Right cardiac atrium (tissue), 5 donors: ENCODE results near the gene SLX4IP. TPM values are rescaled to one million over a fixed set of nuclear protein-coding genes. Genes with fewer than 3 reads are reported as not detected.
A peak's percentile ranks its signal among the peaks of the same experiment; 100 is the strongest.

ENCODE experiments used
- ATAC-seq, 2 donors: fragments of 200-7000 bp; cut with Tn5 transposase; one replicate each; pipeline versions ENCODE4 v1.8.0 to v1.9.1; 2020; ENCODE audit warnings: moderate library complexity in 2 of 2, mild to moderate bottlenecking in 1 of 2
- DNase-seq, 3 donors: peaks; one replicate each; pipeline ENCODE4 v3.0.0-alpha.2; 2020
- H3K27ac ChIP-seq: one replicate; pipeline ENCODE4 v1.5.1; 2013; ENCODE audit warnings: mild to moderate bottlenecking, low read length, control low read depth, moderate library complexity
- H3K27me3 ChIP-seq: one replicate; pipeline ENCODE4 v1.6.1; 2013; ENCODE audit not compliant: control insufficient read depth, insufficient read depth
- H3K4me1 ChIP-seq: one replicate; pipeline ENCODE4 v1.6.1; 2013; ENCODE audit warnings: low read length; ENCODE audit not compliant: control insufficient read depth, insufficient read depth
- H3K4me3 ChIP-seq: one replicate; pipeline ENCODE4 v1.5.1; 2013; ENCODE audit warnings: low read length, control low read depth
- H3K9me3 ChIP-seq: one replicate; pipeline ENCODE4 v1.6.1; 2013; ENCODE audit warnings: low read length; ENCODE audit not compliant: control insufficient read depth
- WGBS: extraction: QIAGEN DNeasy Blood & Tissue Kit; methylation state at CpG from one replicate; pipeline ENCODE4 v1.1.7; 2013; 5-methylcytosine and 5-hydroxymethylcytosine counted together
- intact Hi-C, 4 donors: fragments of 100-400 bp; cut with DNase I; formaldehyde crosslinking; loops; one replicate each; pipeline versions ENCODE4 v1.11.0 to v1.14.0; 2022 to 2023
- polyA plus RNA-seq: library from polyadenylated mRNA; stranded (reverse); fragments of 200-250 nt; gene quantifications from one replicate; pipeline ENCODE4 v1.2.3, GENCODE V29; 2013
- total RNA-seq, 4 donors: library from RNA; stranded (reverse); fragmentation: NEBNext Ultra II Directional; extraction: Animal tissue kit (Norgen Biotek cat#: 25700); gene quantifications; one replicate each; pipeline ENCODE4 v1.2.1, GENCODE V29; 2021
- donor health status: healthy with polysubstance abuse.
- donor health status: DM: no; HTN: yes; CAD: no.
- donor health status: DM: no; HTN: no; CAD: no.
- donor health status: DM: no; HTN: yes; CAD: no; lungs with severe emphysema.
- donor health status: DM: yes; HTN: yes; CAD: no.

The SLX4IP gene
- total and polyA plus RNA-seq, 5 donors: 1.3 to 3.2 (median 2.5) TPM

DNA sequence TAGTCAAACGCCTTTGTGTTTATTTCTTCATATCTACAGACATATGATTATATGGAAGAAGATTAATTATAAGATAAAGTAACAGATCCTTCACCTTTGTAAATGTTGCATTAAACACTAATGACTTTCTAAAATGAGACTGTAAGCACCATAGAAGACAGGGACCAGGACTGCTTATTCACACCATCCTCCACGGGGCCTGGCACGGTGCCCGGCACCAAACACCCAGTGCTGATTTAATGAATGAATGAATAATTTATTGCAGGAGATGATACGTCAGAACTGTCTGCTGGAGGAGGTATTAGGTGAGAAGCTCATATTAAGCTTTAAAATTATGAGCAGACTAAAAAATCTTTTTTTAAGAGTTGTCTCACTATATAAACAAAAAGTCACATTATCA lies 88.3 kb downstream of the SLX4IP start:
- H3K4me1 ChIP-seq: peaks cover 2% of the 10 kb centered on the region
- H3K9me3 ChIP-seq: no peaks in the 10 kb centered on the region
- no peaks in the 10 kb centered on the region for H3K27me3 ChIP-seq
- intact Hi-C loops: no loop called here
- 72% methylated on average over 5 of the region's 5 CpGs for WGBS
- no peak overlapping the region for H3K27ac ChIP-seq
- no peak overlapping the region for H3K4me3 ChIP-seq
- ATAC-seq (no peak), DNase-seq (peak; percentile 21 to 64 (median 62))

GRCh38 chr20:10524034-10524476 lies 89.0 kb downstream of the SLX4IP start:
- WGBS: 49% methylated on average over 10 of the region's 10 CpGs
- H3K27ac ChIP-seq: peak overlapping the region; percentile 56
- intact Hi-C loops: no loop called here

DNA sequence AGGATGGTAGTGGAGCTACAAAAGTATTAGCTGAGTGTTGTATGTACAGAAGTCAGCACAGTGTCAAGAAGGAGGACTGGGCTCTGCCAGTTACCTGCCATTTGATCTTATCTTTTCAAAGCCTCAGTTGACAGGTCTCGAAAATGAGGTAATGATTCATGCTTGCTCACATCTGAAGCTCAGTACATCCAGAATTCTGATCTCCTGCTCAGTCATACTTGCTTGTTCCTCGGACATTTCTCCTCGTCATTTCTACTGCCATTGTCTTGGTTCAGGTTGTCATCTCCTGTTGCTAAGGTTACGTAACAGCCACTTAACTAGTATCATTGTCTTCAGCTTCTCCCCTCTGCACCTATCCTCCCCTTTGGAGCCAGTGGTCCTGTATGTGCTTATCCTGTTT lies 89.5 kb downstream of the SLX4IP start:
- no peaks in the 10 kb centered on the region for H3K9me3 ChIP-seq
- H3K27me3 ChIP-seq: no peaks in the 10 kb centered on the region
- DNase-seq: no peak
- intact Hi-C loops: no loop called here
- ATAC-seq: no peak
- 86% methylated on average over 4 of the region's 4 CpGs for WGBS
- H3K4me1 ChIP-seq: peaks cover 2% of the 10 kb centered on the region
- H3K4me3 ChIP-seq: no peak overlapping the region
- H3K27ac ChIP-seq: no peak overlapping the region

More at GRCh38 chr20:10524034-10524476, 89.0 kb downstream of the SLX4IP start:
- Histone ChIP-seq H3K27me3 (no peaks in the 10 kb centered on the region), H3K4me3 (no peak overlapping the region), H3K4me1 (peaks cover 2% of the 10 kb centered on the region), H3K9me3 (no peaks in the 10 kb centered on the region)
- ATAC-seq (peak; percentile 94 to 96), DNase-seq (peak; percentile 71 to 88 (median 86))

DNA sequence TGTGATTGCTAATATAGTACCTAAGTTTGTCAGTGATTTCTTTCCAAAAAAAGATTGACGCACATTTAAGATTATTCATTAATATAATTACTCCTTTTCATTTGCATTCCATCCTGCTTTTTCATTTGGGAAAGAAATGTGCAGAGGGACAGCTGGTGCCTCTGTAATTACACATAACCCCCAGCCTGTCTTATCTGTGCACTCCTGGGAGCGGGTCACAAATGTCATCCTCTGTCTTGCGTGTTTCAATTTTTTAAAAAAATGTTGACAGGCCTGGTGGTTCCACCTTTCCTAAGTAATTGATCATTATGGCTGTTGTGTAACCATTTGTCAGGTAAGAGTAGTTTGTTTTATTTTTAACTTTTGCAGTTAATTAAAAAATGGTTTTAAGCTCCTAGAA lies 92.7 kb downstream of the SLX4IP start:
- no peaks in the 10 kb centered on the region for H3K9me3 ChIP-seq
- H3K27ac ChIP-seq: no peak overlapping the region
- 91% methylated on average over 3 of the region's 3 CpGs for WGBS
- H3K4me1 ChIP-seq: no peaks in the 10 kb centered on the region
- DNase-seq: no peak
- intact Hi-C loops: no loop called here
- H3K27me3 ChIP-seq: no peaks in the 10 kb centered on the region
- no peak for ATAC-seq
- no peak overlapping the region for H3K4me3 ChIP-seq

DNA sequence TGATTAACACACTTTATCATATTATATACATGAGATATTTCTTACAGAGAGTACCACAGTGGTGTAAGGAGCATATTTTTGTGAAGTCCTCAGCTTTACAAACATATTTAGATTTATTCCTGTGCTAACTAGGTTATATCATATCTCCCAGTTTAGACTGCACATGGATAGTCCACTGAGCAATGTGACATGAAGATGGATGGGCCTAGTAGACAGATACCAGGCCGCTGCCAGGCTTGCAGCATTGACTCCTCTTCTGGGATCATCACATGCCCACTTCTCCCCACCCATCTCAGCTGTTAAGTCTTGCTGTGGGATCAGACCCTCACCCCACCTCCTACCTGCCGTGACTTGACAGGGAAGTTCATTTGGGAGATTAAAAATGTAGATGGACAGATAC lies 95.8 kb downstream of the SLX4IP start:
- H3K4me3 ChIP-seq: no peak overlapping the region
- no peak for ATAC-seq
- no peaks in the 10 kb centered on the region for H3K9me3 ChIP-seq
- H3K27ac ChIP-seq: no peak overlapping the region
- H3K27me3 ChIP-seq: no peaks in the 10 kb centered on the region
- DNase-seq: no peak
- 99% methylated on average over 2 of the region's 2 CpGs for WGBS
- no peaks in the 10 kb centered on the region for H3K4me1 ChIP-seq
- intact Hi-C loops: no loop called here

DNA sequence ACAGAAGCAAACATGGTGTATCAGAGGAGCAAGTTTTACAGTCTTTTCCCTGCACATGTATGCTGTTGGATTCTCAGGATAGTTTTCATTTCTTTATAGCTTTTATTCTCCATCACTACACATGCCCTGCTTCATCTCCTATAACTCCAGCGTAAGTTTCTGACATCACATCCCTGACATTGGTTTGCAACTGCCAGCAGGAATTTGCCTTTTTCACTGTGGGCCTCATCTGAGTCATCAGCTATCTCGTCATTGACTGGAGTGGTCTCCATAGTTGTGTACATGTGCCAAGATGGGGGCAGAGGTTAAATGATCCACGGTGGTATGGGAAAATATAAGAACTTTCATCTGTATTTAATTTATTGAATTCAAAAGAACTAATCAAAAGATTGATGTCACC lies 96.7 kb downstream of the SLX4IP start:
- DNase-seq (no peak), ATAC-seq (no peak)
- Histone ChIP-seq H3K27me3 (no peaks in the 10 kb centered on the region), H3K4me3 (no peak overlapping the region), H3K27ac (no peak overlapping the region), H3K9me3 (no peaks in the 10 kb centered on the region), H3K4me1 (no peaks in the 10 kb centered on the region)
- intact Hi-C loops: no loop called here
- 78% methylated on average over 3 of the region's 3 CpGs for WGBS

DNA sequence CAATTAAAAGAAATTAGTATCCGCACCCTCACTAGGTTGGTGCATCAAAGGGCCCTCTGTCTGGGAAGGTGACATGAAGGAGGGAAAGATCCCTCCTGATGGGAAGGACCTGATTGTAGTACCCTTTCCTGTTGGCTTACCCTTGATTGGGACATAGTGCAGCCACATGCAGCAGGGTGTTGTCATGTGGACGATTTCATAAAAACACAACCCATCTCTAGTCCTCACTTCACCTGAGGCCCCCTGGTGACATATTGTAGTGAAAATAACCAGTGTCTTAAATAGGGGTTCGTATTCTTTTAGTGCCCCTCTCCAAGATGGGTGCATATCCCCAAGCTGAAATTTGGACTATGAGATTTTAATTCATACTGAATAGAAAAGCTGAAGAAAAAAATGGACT lies 97.3 kb downstream of the SLX4IP start:
- no peak for DNase-seq
- Histone ChIP-seq H3K27ac (no peak overlapping the region), H3K27me3 (no peaks in the 10 kb centered on the region), H3K9me3 (no peaks in the 10 kb centered on the region), H3K4me1 (no peaks in the 10 kb centered on the region), H3K4me3 (no peak overlapping the region)
- 85% methylated on average over 3 of the region's 3 CpGs for WGBS
- no peak for ATAC-seq
- intact Hi-C loops: no loop called here

DNA sequence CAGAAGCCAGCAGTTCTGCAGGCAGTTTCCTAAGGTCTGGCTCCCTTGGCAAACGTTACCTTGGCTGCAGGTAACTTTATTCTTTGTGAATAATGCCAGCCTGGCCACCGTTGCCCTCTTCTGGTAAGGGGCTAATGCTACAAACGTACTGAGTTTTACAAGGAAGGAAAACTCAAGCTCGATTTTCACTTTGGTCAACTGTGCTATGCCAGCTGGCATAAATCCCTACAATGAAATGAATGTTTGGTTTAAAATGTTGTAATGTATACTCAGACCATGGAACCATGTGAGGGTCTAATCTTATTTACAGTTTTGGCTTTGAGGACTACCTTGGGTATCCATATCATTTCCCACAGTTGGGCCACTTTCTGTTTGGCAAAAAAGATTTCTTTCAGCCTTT lies 101.4 kb downstream of the SLX4IP start:
- Histone ChIP-seq H3K4me1 (no peaks in the 10 kb centered on the region), H3K27ac (no peak overlapping the region), H3K27me3 (no peaks in the 10 kb centered on the region), H3K4me3 (no peak overlapping the region), H3K9me3 (no peaks in the 10 kb centered on the region)
- DNase-seq (no peak), ATAC-seq (no peak)
- intact Hi-C loops: no loop called here
- 39% methylated on average over 4 of the region's 4 CpGs for WGBS

- DNase-seq: no peak
- Histone ChIP-seq H3K27ac (no peak overlapping the region), H3K9me3 (no peaks in the 10 kb centered on the region), H3K27me3 (no peaks in the 10 kb centered on the region), H3K4me3 (no peak overlapping the region), H3K4me1 (no peaks in the 10 kb centered on the region)
- no peak for ATAC-seq
- WGBS: 95% methylated on average over 2 of the region's 2 CpGs
- intact Hi-C loops: no loop called here
Measured at GRCh38 chr20:10537850-10538480, 102.9 kb downstream of the SLX4IP start.

- ATAC-seq (no peak), DNase-seq (no peak)
- H3K4me1 ChIP-seq: no peaks in the 10 kb centered on the region
- H3K4me3 ChIP-seq: no peak overlapping the region
- no peaks in the 10 kb centered on the region for H3K27me3 ChIP-seq
- H3K27ac ChIP-seq: no peak overlapping the region
- WGBS: 35% methylated on average over 1 of the region's 1 CpG
- H3K9me3 ChIP-seq: no peaks in the 10 kb centered on the region
- intact Hi-C loops: no loop called here
Measured at GRCh38 chr20:10538768-10539167, 103.7 kb downstream of the SLX4IP start.

DNA sequence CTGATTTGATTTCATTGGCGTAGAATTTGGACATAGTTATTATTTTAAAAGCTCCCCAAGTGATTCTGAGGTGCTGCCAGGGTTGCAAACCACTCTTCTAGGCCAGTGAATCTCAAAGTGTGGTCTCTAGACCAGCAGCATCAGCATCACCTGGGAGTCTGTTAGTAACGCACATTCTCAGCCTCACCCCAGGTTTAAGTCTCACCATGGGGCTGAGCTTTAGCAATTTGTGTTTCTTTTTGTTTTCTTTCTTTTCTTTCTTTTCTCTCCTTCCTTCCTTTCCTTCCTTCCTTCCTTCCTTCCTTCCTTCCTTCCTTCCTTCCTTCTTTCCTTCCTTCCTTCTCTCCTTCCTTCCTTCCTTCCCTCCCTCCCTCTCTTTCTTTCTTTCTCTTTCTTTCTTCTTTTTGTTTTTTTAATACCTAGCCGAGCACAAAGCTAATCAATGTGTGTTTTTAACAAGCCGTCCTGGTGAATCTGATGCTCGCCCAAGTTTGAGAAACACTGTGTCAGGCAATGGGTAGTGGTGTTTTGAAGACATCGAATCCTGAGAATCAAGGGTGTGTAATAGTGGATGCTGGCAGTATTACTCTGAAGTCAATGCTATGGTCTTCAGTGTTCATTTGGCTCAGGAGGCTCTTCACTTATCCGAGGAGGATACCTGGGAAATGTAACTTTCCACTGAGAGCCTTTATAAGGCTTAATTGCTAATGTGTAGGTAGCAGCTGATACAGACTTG lies 104.9 kb downstream of the SLX4IP start:
- Histone ChIP-seq H3K4me3 (no peak overlapping the region), H3K4me1 (no peaks in the 10 kb centered on the region), H3K27me3 (no peaks in the 10 kb centered on the region), H3K9me3 (no peaks in the 10 kb centered on the region), H3K27ac (no peak overlapping the region)
- intact Hi-C loops: loop anchor here in 1 of 4 donors (10.0 kb wide), 1 partner anchor 565 kb away; no protein-coding TSS in a partner anchor
- ATAC-seq: no peak
- 93% methylated on average over 7 of the region's 7 CpGs for WGBS
- DNase-seq: no peak
